HG03097 (cell line): ENCODE measurements around the gene BRMS1.
"Not testable (repeated sequence)": the region's sequence is repeated elsewhere in the genome, so short reads cannot be mapped to it uniquely, and the experiment has no call there.

Experiments
- ATAC-seq: cut with Tn5 transposase; IDR thresholded peaks from one replicate; pipeline ENCODE4 v1.9.1; 2021; ENCODE audit not compliant: unreplicated experiment, low FRiP score

BRMS1 gene

DNA sequence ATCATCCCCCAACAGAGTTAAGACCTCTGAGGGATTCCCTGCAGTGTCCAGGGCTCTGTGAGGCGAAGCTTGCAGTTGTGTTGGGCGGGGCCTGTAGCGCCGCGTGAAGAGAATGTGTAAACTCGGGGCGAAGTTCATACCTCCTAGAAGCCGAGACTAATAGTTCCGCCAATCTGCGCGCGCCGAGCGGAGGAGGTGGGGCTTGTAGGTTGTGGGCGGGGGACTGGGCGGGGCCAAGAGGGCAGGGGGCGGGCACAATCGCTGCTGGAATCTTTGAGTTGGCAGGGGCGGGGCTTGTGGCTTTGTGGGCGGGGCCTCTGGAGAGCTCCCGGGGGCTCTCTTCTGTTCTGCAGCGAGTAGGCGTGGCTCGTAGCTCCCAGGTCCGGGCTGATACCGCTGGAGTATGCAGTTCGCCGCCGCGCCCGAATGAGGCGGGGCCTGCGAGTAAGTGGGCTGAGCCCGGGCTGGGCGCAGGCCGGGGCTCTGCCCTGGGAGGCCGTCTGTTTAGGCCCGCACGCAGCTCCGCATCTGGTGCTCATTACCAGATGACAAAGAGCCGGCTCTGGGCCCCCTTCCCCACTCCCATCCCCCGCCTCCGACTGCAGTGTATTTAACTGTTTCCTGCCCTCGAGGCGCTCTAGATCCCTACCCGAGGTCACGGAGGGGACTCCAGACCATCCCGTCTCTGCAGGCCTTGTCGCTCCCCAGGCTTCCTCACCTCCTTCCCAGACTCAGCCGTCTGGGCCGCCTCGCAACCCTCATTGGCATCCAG lies 32.2 kb downstream of the BRMS1 start:
- ATAC-seq: peak; percentile 51

DNA sequence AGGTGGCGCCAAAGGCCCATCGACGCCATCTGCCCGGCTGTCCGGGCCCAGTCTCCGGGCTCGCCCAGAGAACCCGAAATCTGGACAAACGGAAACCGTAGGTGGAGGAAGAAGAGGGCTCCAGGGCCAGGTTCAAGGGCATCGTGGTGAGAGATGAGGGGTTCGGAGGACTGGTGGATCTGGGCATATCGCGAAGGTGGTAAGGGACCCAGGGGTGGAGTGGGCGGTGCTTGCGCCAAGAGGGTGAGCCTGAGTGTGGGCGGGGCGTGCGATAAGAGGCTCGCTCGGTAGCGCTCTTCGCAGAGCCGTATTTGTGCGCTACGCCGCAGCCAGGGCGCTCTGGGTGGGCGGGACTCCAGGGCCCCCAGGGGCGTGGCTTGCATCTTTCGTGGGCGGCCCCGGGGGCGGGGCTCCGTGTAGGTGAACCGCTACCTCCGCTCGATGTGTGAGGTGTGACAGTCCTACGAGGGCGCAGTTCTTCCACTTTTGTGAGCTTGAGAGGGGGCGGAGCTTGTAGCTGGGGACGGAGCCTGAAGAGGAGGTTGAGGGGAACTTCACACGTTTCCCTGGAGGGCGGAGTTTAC lies 32.8 kb downstream of the BRMS1 start:
- ATAC-seq: peak; percentile 69

DNA sequence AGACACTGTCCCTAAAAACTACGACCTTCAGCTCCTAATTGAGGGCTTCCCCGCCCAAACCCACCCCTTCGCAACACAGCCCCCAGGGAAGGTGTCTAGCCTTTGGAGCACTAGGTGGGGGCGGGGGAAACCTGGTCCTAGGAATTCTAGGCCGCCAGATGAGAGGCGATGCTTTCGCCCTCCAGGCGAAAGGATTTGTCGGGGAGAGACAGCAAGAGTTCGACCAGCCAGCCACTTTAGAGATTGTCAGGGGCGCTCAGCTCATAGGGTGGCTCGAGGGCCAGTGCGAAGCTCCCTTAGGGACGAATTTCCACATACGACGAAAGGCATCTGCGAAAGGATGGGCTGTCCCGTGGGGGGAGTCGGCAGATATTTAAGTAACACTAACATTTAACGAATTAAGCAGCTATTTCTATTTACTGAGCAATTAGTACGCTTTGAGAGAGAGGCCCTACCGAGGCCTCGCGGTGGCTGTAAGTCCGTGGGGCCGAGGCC lies 33.4 kb downstream of the BRMS1 start:
- ATAC-seq: no peak

DNA sequence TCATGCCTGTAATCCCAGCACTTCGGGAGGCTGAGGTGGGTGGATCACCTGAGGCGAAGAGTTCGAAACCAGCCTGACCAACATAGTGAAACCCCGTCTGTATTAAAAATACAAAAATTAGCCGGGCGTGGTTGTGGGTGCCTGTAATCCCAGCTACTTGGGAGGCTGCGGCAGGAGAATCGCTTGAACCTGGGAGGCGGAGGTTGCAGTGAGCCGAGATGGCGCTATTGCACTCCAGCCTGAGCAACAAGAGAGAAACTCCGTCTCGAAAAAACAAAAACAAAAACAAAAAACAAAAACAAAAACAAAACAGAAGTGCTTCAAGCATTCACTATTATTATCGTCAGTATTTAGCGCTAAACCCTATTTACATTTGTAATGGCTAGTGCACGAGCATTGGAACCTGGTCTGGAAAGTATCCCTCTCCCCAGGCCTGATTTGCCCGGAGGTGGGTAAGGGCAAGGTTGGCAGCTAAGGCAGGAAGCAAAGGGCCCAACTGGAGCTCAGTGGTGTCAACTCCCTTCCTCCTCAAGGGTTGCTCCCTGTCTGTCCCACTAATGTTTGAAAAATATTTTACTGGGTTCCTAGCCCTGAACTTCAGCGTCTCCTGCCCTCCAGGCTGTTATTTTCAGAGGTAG lies 34.0 kb downstream of the BRMS1 start:
- not testable (repeated sequence) for ATAC-seq

GRCh38 chr11:66310324-66310723 lies 34.6 kb downstream of the BRMS1 start:
- ATAC-seq: no peak

DNA sequence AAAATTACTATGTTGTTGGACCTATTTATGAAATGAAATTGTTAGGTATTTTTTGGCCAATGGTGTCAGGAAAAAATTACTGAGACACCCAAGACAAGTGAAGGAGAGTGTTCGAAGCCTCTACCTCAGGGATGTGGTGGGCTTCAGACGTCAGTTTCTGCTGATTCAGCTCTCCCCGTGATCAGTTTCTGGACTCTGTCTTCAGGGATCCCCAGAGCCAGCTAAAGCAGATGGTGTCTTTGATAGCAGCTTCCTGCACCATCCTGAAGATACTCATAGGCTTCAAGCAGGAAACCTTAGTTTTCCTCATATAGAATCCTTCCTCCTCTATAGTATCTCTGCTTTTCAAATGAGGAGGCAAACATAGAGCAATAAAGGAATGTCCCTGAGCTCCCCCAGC lies 35.4 kb downstream of the BRMS1 start:
- ATAC-seq: no peak

DNA sequence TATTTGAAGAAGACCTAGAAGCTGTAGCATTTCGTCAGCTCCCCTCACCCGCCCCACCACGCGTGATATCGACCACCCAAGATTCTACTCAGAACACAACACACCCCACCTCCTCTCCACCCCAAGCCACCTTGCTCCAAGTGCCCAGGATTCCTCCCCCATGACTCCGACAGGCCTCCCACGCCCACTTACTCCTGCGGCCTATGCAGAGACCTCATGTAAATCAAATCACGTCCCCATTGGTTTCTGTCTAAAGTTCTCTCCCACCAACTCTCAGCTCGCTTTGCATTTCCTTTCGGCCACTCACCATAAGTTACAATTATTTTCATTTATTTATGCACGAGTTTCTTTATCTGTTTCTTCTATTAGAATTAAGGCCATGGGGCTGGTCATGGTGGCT lies 42.2 kb downstream of the BRMS1 start:
- ATAC-seq: no peak

DNA sequence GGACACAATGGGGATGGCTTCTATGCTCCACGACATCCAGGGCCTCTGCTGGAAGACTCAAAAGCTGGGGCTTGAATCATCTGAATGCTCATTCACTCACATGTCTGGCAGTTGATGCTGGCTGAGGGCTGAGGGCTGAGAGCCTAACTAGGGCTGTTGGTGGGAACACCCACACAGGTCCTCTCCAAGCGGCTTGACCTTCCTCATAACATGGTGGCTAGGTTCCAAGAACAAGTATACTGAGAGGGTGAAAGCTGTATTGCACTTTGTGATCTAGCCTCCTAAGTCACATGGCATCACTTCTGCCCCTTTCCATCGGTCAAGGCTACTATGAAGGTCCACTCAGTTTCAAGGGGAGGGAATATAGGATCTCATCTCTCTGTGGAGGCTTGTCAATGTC lies 45.7 kb downstream of the BRMS1 start:
- no peak for ATAC-seq

GRCh38 chr11:66297610-66298009 lies 47.3 kb downstream of the BRMS1 start:
- ATAC-seq: no peak

DNA sequence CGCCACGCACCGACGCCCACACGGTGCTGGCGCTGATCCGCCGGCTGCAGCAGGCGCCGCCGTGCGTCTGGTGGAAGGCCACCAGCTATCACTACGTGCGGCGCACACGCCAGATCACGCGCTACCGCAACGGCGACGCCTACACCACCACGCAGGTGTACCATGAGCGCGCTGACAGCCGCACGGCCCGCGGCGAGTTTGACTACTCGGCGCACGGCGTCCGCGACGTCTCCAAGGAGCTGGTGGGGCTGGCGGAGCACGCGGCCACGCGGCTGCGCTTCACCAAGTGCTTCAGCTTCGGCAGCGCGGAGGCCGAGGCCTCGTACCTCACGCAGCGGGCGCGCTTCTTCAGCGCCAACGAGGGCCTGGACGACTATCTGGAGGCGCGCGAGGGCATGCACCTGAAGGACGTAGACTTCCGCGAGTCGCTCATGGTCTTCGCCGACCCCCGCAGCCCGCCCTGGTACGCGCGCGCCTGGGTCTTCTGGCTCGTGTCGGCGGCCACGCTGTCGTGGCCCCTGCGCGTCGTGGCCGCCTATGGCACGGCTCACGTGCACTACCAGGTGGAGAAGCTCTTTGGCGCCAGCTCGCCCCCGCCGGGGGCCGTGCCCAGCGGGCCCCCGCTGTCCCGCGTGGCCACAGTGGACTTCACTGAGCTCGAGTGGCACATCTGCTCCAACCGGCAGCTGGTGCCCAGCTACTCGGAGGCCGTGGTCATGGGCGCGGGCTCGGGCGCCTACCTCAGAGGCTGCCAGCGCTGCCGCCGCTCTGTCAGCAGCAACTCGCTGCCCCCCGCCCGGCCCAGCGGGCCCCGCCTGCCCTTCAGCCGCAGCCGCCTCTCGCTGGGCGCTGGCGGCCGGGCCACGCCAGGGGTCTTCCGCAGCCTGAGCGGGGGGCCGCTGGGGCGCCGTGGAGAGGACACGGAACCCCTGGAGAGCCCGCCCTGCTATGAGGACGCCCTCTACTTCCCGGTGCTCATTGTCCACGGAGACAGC lies 50.0 kb downstream of the BRMS1 start:
- ATAC-seq: no peak

DNA sequence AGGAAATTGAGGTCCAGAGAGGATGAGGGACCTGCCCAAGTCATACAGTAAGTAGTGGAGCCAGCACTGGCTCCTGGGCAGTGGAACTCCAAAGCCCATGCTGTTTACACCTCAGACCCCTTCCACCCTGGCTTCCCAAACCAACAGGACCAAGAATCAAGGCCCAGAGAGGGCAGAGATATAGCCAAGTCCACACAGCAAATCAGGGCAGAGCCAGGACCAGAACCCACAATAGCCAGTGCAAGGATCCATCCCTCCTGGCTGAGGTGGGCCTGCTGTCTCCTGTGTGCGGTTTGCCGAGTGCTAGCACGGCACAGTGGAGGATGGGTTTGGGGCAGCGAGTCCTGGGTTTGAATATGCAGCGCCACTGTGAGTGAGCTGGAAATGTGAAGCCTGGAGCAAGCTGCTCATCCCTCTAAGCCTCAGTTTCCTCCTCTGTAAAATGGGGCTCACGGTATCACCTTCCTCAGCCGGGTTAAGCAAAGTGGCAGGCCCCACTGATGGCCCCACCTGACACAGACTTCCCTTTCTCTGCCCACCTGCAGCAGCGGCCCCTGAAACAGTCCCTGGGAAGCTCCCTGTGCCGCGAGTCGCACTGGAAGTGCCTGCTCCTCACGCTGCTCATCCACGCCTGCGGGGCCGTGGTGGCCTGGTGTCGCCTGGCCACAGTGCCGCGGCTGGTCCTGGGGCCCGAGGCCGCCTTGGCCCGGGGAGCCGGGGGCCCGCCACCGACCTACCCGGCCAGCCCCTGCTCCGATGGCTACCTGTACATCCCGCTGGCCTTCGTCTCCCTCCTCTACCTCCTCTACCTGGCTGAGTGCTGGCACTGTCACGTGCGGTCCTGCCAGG lies 50.9 kb downstream of the BRMS1 start:
- ATAC-seq: no peak

DNA sequence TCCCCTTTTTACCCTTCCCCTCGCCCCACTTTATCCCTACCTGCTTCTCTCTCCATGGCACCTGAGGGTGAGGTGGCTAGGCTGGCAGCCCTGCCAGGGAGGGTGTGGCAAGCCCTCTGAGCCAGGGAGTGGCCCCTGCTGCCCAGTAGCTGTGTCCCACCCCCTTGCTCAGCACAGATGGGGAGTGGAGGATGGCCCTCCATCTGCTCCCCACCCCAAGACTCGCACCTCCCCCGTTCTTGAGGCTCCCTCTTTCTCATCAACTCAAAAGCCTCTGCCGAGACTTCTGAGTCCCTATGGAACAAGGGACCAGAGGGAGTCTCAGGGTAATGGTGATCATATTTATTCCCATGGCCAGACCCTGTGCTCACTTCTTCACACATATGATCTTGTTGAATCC lies 51.6 kb downstream of the BRMS1 start:
- no peak for ATAC-seq

DNA sequence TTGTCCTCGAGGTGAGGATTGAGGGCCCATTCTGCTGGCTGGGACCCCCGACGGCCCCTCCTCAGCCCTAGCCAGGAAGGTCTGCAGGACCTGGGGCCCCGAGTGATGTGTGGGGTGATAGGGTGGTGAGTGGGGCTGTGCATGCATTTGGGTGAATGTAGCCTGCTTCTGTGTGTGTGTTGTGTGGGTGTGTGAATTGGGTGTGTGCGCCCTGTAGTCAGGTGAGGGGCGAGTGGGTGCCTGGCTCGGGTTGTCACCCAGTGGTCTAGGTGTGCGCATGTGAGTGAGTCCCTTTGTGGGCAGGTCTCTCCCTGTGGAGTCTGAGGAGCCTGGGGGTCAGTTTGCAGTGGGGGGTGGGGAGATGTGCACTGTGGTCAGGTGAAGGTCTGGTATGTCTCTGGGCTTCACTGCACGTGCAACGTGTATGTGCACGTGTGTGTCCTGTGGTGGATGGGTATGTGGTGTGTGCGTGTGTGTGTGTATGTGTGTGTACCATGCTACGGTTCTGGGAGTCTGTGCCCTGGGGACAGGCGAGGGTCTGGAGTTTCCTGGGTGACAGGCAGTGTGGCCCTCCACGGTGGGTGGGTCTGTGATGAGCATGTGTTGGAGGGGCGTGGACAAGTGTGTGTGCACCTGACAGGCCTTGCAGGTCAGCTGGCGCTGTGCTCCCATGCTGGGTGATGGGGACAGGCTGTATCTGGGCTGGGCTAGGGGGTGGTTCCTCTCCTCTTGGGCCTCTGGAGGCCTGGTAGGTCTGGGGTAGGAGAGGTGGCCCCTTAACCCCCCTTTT lies 52.2 kb downstream of the BRMS1 start:
- no peak for ATAC-seq

DNA sequence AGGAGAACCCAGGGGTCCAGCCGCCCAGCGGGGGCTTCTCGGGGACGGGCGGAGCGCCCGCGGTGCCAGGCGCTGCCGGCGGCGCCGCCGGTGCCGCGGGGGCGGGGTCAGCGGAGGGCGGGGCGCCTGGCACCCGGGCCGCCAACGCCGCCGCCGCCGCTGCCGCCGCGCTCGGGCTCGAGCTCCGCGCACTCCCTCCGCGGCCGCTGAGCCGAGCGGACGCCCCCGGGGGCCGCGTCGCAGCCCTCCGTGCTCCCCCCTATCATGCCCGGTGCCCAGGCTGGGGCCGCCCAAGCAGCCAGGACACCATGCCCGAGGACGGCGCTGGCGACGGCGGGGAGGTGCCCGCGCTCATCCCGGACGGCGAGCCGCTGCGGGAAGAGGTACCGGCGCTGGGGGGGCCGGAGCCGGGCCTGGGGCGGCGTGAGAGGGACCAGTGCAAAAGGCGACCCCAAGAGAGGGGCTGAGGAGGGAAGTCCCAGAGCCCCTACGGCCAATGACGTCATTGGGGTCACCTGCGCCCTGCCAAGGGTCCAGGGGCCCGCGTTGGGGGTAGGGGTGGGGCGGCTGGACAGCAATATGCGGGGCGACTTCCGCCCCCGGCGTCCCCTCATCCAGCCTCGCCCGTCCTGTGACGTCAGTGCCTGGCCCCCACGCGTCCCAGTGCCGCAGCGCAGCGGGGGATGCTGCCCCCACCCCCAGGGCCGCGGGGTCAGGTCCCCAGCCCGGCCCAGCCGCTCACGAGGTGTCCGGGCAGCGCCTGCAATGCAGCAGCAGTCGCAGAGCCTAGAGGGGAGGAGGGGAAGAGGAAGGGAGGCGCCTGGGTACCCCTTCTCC lies 53.0 kb downstream of the BRMS1 start, which contains the start of gene TMEM151A:
TMEM151A (plus strand) TSS at position 189 of the 837 bp plus-strand sequence; CDS start at position 309, 120 bp downstream.
- ATAC-seq: no peak

DNA sequence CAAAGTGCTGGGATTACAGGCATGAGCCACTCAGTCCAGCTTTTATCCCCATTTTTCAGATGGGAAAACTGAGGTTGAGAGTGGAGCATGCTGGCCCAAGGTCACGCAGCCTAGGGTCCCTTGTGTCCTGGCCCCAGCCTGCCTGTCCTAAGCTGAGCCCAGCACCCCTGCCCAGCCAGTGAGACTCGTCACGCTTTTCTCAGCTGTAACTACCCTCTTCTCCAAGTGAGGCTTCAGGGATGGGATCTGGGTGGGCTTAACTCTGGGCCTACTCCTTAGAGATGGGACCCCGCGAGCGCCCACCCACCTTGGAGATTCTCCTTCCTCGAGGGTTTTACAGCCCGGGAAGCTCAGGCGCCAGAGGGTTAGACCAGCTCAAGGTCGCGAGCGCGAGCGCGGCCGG lies 53.6 kb downstream of the BRMS1 start:
- no peak for ATAC-seq

GRCh38 chr11:66290330-66290621 lies 54.6 kb downstream of the BRMS1 start:
- ATAC-seq: no peak

DNA sequence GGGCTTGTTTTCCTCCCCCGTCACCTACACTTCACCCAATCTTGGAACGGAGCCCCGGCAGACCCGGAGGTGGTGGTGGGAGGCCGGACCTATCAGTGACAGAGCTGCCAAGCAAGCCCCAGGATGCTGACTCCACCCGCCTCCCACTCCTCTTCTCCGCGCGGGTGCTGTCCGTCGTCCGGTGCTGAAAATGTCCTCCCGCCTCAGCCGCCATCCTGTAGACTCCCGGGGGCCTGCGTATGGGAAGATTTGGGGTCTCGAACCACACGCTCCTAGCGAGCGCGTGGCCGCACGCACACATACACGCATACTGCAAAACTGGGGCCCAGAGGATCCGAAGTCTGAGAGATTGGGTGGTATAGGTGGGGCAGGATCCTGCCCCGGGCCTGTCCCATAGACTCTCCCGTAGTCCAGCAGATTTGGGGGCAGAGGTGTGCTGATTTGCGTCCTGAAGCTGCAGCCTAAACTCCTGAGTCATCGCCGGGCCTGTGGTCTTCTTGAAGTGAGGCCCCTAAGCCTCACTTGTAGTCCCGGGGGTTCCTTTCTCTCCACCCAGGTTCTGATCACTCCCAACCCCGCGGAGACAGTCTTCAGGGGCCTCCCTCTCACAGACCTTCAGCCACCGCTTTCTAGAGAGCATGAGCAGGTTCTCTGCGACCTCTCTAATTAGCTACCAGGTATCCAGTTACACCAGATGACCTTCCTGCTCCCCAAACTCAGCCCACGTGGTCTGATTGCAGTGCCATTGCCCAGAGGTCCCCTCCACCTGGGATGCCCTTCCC lies 55.2 kb downstream of the BRMS1 start:
- peak; percentile 31 for ATAC-seq
